Measurements from ENCODE around the gene TRMO.

- TF ChIP-seq TBL1XR1 (IDR thresholded peaks at IDR 0.05; ENCODE audit: borderline replicate concordance, low read length, partially characterized antibody) (no peak), CTCF (CRISPR knock-in tag; IDR thresholded peaks at IDR 0.05) (no peak), ZNF326 (CRISPR knock-in tag; IDR thresholded peaks at IDR 0.05; ENCODE audit: borderline replicate concordance) (no peak), ZNF510 (CRISPR knock-in tag; IDR thresholded peaks at IDR 0.05; ENCODE audit: low read depth) (no peak), NR2F1 (CRISPR knock-in tag; IDR thresholded peaks at IDR 0.05) (no peak), YY1 (IDR thresholded peaks at IDR 0.05; ENCODE audit: insufficient read depth, insufficient replicate concordance, low read depth, low read length) (no peak), POLR2AphosphoS5 (IDR thresholded peaks at IDR 0.05; ENCODE audit: low read depth, low read length) (no peak), ZNF761 (CRISPR knock-in tag; conservative IDR thresholded peaks at IDR 0.05) (no peak), MXI1 (IDR thresholded peaks at IDR 0.05; ENCODE audit: borderline replicate concordance, low read depth, low read length) (no peak), PCBP2 (optimal IDR thresholded peaks at IDR 0.05; ENCODE audit: low read depth, low read length, poor library complexity, severe bottlenecking) (no peak), ZMAT5 (CRISPR knock-in tag; IDR thresholded peaks at IDR 0.05; ENCODE audit: borderline replicate concordance, low read depth) (no peak), ZFP1 (CRISPR knock-in tag; IDR thresholded peaks at IDR 0.05) (no peak), NFYB (CRISPR knock-in tag; IDR thresholded peaks at IDR 0.05) (no peak)
- TF ChIP-seq, protein P1, sequence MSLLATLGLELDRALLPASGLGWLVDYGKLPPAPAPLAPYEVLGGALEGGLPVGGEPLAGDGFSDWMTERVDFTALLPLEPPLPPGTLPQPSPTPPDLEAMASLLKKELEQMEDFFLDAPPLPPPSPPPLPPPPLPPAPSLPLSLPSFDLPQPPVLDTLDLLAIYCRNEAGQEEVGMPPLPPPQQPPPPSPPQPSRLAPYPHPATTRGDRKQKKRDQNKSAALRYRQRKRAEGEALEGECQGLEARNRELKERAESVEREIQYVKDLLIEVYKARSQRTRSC (CRISPR knock-in tag; IDR thresholded peaks at IDR 0.05; ENCODE audit: low read depth) = no peak
These were observed 17.6 kb downstream of the TRMO start for GRCh38 chr9:97904725-97905124.
